ENCODE results near the gene GDPD4. TPM values are rescaled to one million over a fixed set of nuclear protein-coding genes. Genes with fewer than 3 reads are reported as not detected.

Gene GDPD4
- total RNA-seq, 1 experiment from 2014 or later, result not detected

DNA sequence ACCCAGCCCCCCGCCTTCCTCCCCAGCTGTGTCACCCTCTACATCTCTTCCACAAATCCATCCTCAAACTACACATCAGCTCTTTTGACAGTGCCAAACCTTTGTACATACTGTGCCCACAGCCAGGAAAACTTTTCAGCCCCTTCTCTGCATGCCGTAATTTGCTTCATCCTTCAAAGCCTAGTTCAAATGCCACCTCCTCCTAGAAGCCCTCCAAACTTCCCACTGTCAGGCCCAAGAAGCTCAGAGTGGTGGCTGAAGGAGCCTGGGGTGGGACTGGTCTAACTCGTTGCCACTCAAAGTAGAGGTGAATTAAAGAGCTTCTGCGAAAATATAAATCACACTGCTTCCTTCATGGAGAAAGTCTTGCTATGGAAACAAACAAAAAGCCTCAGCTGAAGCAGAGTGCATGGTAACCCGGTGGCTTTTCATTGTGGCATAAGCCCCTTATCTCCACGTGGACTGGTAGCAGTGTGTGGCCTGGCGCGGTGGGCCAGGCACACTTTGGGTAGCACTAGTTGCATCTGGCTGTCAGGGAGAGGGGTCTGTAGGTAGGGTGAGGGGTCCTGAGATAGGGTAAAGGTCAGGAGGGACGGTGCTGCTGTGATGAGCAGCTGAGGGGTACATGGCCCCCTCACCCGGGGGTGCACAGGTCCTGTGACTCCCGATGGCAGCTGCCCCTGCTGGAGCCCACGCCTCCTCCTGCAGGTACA is 96.6 kb downstream of the GDPD4 start:
- Histone ChIP-seq H3K36me3 (ENCODE audit: insufficient read depth, low read length, poor library complexity, severe bottlenecking) (no peaks in the 10 kb centered on the region), H3K4me1 (ENCODE audit: insufficient read depth, low read length, poor library complexity, severe bottlenecking) (no peaks in the 10 kb centered on the region), H3K27ac (ENCODE audit: low read depth, low read length, poor library complexity, severe bottlenecking) (no peak overlapping the region), H3K9me3 (ENCODE audit: low read depth, low read length, poor library complexity, severe bottlenecking) (no peaks in the 10 kb centered on the region), H3K27me3 (replicated peaks; ENCODE audit: insufficient read depth, low read depth, low read length, poor library complexity) (no peaks in the 10 kb centered on the region), H3K4me3 (ENCODE audit: low read depth, low read length, poor library complexity, severe bottlenecking) (no peak overlapping the region)
- BruUV-seq (replicated peaks), result no TSS peak
- no peak for DNase-seq (ENCODE audit: low spot score)
- intact Hi-C loops (cut with micrococcal nuclease; ENCODE audit: unreplicated experiment), result no loop called here
- ChIA-PET CTCF (no interaction called here), POLR2A (ENCODE audit: low non-redundant PET) (no interaction called here)
- TF ChIP-seq CTCF (conservative IDR thresholded peaks at IDR 0.05; ENCODE audit: low read depth, low read length) (no peak), EZH2 (IDR thresholded peaks at IDR 0.05; ENCODE audit: borderline replicate concordance, low read depth, low read length, poor library complexity, severe bottlenecking) (no peak)

DNA sequence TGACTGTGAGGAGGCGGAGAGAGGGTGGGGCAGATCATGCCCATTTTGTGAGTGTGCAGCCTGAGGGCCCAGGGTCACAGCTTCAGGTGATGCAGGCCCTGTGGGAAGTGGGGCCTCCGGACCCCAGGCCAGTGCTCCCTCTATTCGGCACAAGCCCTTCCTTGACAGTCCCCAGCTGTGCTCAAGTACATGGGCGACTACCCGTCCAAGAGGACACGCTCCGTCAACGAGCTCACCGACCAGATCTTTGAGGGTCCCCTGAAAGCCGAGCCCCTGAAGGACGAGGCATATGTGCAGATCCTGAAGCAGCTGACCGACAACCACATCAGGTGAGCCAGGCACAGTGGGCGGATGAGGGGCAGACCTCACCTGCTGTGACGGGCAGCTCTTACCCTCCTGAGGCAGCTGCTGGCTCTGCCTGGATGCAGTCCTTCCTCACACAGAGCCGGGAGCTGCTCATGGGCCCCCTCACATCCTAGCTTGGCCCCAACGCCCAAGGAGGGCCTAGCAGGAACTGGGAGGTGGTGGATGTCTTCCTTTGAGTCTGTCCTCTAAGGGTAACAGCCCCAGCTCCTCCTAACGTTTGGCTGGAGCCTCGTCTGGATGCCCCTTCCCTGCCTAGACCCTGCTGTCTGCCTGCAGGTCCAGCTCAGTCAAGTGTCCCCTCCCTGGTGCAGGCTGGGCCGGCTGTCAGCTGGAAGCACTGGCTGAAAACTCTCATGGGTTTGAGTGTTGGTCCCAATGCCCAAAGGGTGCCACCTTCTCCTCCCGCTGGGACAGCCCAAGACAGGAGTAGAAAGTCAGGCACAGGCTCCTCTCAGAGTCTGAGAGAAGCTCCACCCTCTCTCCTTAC is 97.4 kb downstream of the GDPD4 start:
- no peaks in the 10 kb centered on the region for H3K4me1 ChIP-seq (ENCODE audit: insufficient read depth, low read length, poor library complexity, severe bottlenecking)
- intact Hi-C loops (cut with micrococcal nuclease; ENCODE audit: unreplicated experiment), result no loop called here
- no peak overlapping the region for H3K4me3 ChIP-seq (ENCODE audit: low read depth, low read length, poor library complexity, severe bottlenecking)
- no peak overlapping the region for H3K27ac ChIP-seq (ENCODE audit: low read depth, low read length, poor library complexity, severe bottlenecking)
- no TSS peak for BruUV-seq (replicated peaks)
- POLR2A ChIA-PET (ENCODE audit: low non-redundant PET), result no interaction called here
- CTCF ChIA-PET, result interaction anchor here (0.6 kb wide), 1 partner anchor 1359 kb away, joined by 4 read pairs; no protein-coding TSS in a partner anchor
- no peak for DNase-seq (ENCODE audit: low spot score)
- no peak for TF ChIP-seq EZH2 (IDR thresholded peaks at IDR 0.05; ENCODE audit: borderline replicate concordance, low read depth, low read length, poor library complexity, severe bottlenecking)
- no peak for TF ChIP-seq CTCF (conservative IDR thresholded peaks at IDR 0.05; ENCODE audit: low read depth, low read length)
- H3K9me3 ChIP-seq (ENCODE audit: low read depth, low read length, poor library complexity, severe bottlenecking), result no peaks in the 10 kb centered on the region
- no peaks in the 10 kb centered on the region for H3K36me3 ChIP-seq (ENCODE audit: insufficient read depth, low read length, poor library complexity, severe bottlenecking)
- H3K27me3 ChIP-seq (replicated peaks; ENCODE audit: insufficient read depth, low read depth, low read length, poor library complexity), result no peaks in the 10 kb centered on the region

- BruUV-seq (replicated peaks), result no TSS peak
- Histone ChIP-seq H3K36me3 (ENCODE audit: insufficient read depth, low read length, poor library complexity, severe bottlenecking) (no peaks in the 10 kb centered on the region), H3K27ac (ENCODE audit: low read depth, low read length, poor library complexity, severe bottlenecking) (no peak overlapping the region), H3K27me3 (replicated peaks; ENCODE audit: insufficient read depth, low read depth, low read length, poor library complexity) (no peaks in the 10 kb centered on the region), H3K4me1 (ENCODE audit: insufficient read depth, low read length, poor library complexity, severe bottlenecking) (no peaks in the 10 kb centered on the region), H3K9me3 (ENCODE audit: low read depth, low read length, poor library complexity, severe bottlenecking) (no peaks in the 10 kb centered on the region), H3K4me3 (ENCODE audit: low read depth, low read length, poor library complexity, severe bottlenecking) (no peak overlapping the region)
- DNase-seq (ENCODE audit: low spot score), result no peak
- CTCF ChIA-PET, result interaction anchor here (0.5 to 0.6 kb wide), 2 partner anchors 156 to 1360 kb away, joined by 4 to 7 read pairs; no protein-coding TSS in a partner anchor
- no peak for TF ChIP-seq CTCF (conservative IDR thresholded peaks at IDR 0.05; ENCODE audit: low read depth, low read length)
- TF ChIP-seq EZH2 (IDR thresholded peaks at IDR 0.05; ENCODE audit: borderline replicate concordance, low read depth, low read length, poor library complexity, severe bottlenecking), result no peak
- POLR2A ChIA-PET (ENCODE audit: low non-redundant PET), result interaction anchor here (0.6 kb wide), 1 partner anchor 17 kb away, joined by 3 read pairs; no protein-coding TSS in a partner anchor
- intact Hi-C loops (cut with micrococcal nuclease; ENCODE audit: unreplicated experiment), result no loop called here
Measured at GRCh38 chr11:77202941-77203900, 98.3 kb downstream of the GDPD4 start.
